HCT116 (cell line): ENCODE measurements around the gene MSI2. TPM values are rescaled to one million over a fixed set of nuclear protein-coding genes. Genes with fewer than 3 reads are reported as not detected.

Source experiments
- ATAC-seq: fragments of 200-7000 bp; cut with Tn5 transposase; 2 replicates; pipeline ENCODE4 v1.9.1; 2020; ENCODE audit warnings: mild to moderate bottlenecking, moderate library complexity
- BruUV-seq: library from RNA; stranded (reverse); fragments of 400-500 nt; replicated peaks from 2 replicates; lab custom pipeline; 2021; lab: Mats Ljungman, UMichigan
- CTCF ChIA-PET: fragments of 300-600 bp; sonication (Branson Sonifier 250); formaldehyde crosslinking; loops from one replicate; lab custom pipeline; 2021; ENCODE audit warnings: antibody characterized with exemption; lab: Charles Lee
- POLR2A ChIA-PET: fragments of 300-600, 350-600 bp; sonication (Branson Sonifier 250); formaldehyde crosslinking; loops from one replicate; lab custom pipeline; 2021; ENCODE audit warnings: antibody characterized with exemption; lab: Charles Lee
- RAD21 ChIA-PET, 2 experiments: fragments of 300-600 bp; sonication (Branson Sonifier 250); formaldehyde crosslinking; loops; one replicate each; lab custom pipeline; 2023; ENCODE audit warnings: low total read pairs in 2 of 2; ENCODE audit not compliant: uncharacterized antibody in 2 of 2, unreplicated experiment in 2 of 2, low non-redundant PET in 1 of 2; lab: Charles Lee
- DNase-seq: peaks from one replicate; pipeline ENCODE4 v3.0.0-alpha.2; 2010; ENCODE audit warnings: low read depth, low spot score
- H2AFZ ChIP-seq: fragments of 200-600 bp; shearing (Covaris generic), sonication (generic); 2 replicates; pipeline ENCODE4 v1.6.1; 2017; ENCODE audit warnings: low read depth, mixed run types, mixed read lengths, antibody characterized with exemption, low read length; ENCODE audit not compliant: poor library complexity, severe bottlenecking
- H3K27ac ChIP-seq: 2 replicates; pipeline ENCODE4 v1.5.1; 2012; ENCODE audit warnings: low read depth, low read length
- H3K27me3 ChIP-seq: fragments of 200-600 bp; sonication (generic); 2 replicates; pipeline ENCODE4 v1.6.1; 2016; ENCODE audit warnings: mixed run types, low read length, mixed read lengths; ENCODE audit not compliant: insufficient read depth
- H3K36me3 ChIP-seq, 2 experiments: fragments of 200-500 bp in 1 of 2; fragments of 200-600 bp in 1 of 2; sonication (Bioruptor generic) in 1 of 2; sonication (generic) in 1 of 2; 2 replicates each; pipeline versions ENCODE4 v1.5.1 to v1.6.1; 2014 to 2016; ENCODE audit warnings: low read length in 2 of 2, inconsistent platforms in 1 of 2, mixed read lengths in 1 of 2, mixed run types in 1 of 2; ENCODE audit not compliant: insufficient read depth in 2 of 2, control insufficient read depth in 1 of 2
- H3K4me1 ChIP-seq, 2 experiments: fragments of 200-600 bp in 1 of 2; sonication (generic) in 1 of 2; 2 replicates each; pipeline versions ENCODE4 v1.5.1 to v1.6.1; 2012 to 2017; ENCODE audit warnings: low read length in 2 of 2, inconsistent platforms in 1 of 2, mild to moderate bottlenecking in 1 of 2, mixed read lengths in 1 of 2, mixed run types in 1 of 2, moderate library complexity in 1 of 2; ENCODE audit not compliant: insufficient read depth in 2 of 2, control insufficient read depth in 1 of 2
- H3K4me2 ChIP-seq: fragments of 200-600 bp; sonication (generic); 2 replicates; pipeline ENCODE4 v1.6.1; 2017; ENCODE audit warnings: mixed run types, low read length, mixed read lengths
- H3K4me3 ChIP-seq, 2 experiments: fragments of 200-600 bp in 1 of 2; sonication (generic) in 1 of 2; replicated peaks in 1 of 2; 2 replicates each; pipeline ENCODE4 v1.5.1; 2011 to 2016; ENCODE audit warnings: low read length in 2 of 2, control low read depth in 1 of 2, low read depth in 1 of 2, mild to moderate bottlenecking in 1 of 2, mixed read lengths in 1 of 2, mixed run types in 1 of 2
- H3K79me2 ChIP-seq: fragments of 200-600 bp; sonication (generic); 2 replicates; pipeline ENCODE4 v1.6.1; 2017; ENCODE audit warnings: mild to moderate bottlenecking, mixed run types, low read length, moderate library complexity, mixed read lengths; ENCODE audit not compliant: insufficient read depth
- H3K9ac ChIP-seq: fragments of 200-600 bp; sonication (generic); 2 replicates; pipeline ENCODE4 v1.6.1; 2016; ENCODE audit warnings: low read length, mixed read lengths
- H3K9me2 ChIP-seq: fragments of 200-600 bp; sonication (generic), shearing (Covaris generic); 2 replicates; pipeline ENCODE4 v1.6.1; 2017; ENCODE audit warnings: mixed run types, mild to moderate bottlenecking, moderate library complexity; ENCODE audit not compliant: insufficient read depth
- H3K9me3 ChIP-seq, 2 experiments: fragments of 200-500 bp in 1 of 2; fragments of 200-600 bp in 1 of 2; sonication (Bioruptor generic) in 1 of 2; sonication (generic) in 1 of 2; 2 replicates each; pipeline ENCODE4 v1.6.1; 2014 to 2017; ENCODE audit warnings: low read length in 2 of 2, mixed read lengths in 2 of 2, inconsistent platforms in 1 of 2, low read depth in 1 of 2, mild to moderate bottlenecking in 1 of 2, mixed run types in 1 of 2, moderate library complexity in 1 of 2; ENCODE audit not compliant: control insufficient read depth in 1 of 2, insufficient read depth in 1 of 2
- H4K20me1 ChIP-seq: fragments of 200-600 bp; sonication (generic), shearing (Covaris generic); 2 replicates; pipeline ENCODE4 v1.6.1; 2017; ENCODE audit warnings: mixed run types, mild to moderate bottlenecking, moderate library complexity; ENCODE audit not compliant: insufficient read depth
- CBX3 ChIP-seq: IDR thresholded peaks from 2 replicates; pipeline ENCODE4 v1.6.1; 2012; ENCODE audit warnings: low read depth
- CEBPB ChIP-seq: IDR thresholded peaks from 2 replicates; pipeline ENCODE4 v1.6.1; 2012; ENCODE audit warnings: low read depth
- EGR1 ChIP-seq: IDR thresholded peaks from 2 replicates; pipeline ENCODE4 v1.6.1; 2012; ENCODE audit warnings: low read depth
- EZH2phosphoT487 ChIP-seq: fragments of 200-600 bp; IDR thresholded peaks from 2 replicates; pipeline ENCODE4 v1.6.1; 2018; ENCODE audit warnings: antibody characterized with exemption, borderline replicate concordance
- FOSL1 ChIP-seq: IDR thresholded peaks from 2 replicates; pipeline ENCODE4 v1.6.1; 2012; ENCODE audit warnings: low read depth
- MAX ChIP-seq: IDR thresholded peaks from 2 replicates; pipeline ENCODE4 v1.6.1; 2012
- POLR2A ChIP-seq: IDR thresholded peaks from 2 replicates; pipeline ENCODE4 v1.7.0; 2011; ENCODE audit warnings: borderline replicate concordance; ENCODE audit not compliant: insufficient read depth, insufficient read length; ENCODE audit errors: extremely low read depth
- SRF ChIP-seq: IDR thresholded peaks from 2 replicates; pipeline ENCODE4 v1.6.1; 2012; ENCODE audit warnings: low read depth
- YY1 ChIP-seq: IDR thresholded peaks from 2 replicates; pipeline ENCODE4 v1.6.1; 2011; ENCODE audit warnings: low read length, low read depth, moderate library complexity, mild to moderate bottlenecking; ENCODE audit not compliant: insufficient replicate concordance; ENCODE audit errors: extremely low read depth
- ZFX ChIP-seq: fragments of 450-650 bp; IDR thresholded peaks from 2 replicates; pipeline ENCODE4 v1.6.1; 2017
- ZNF274 ChIP-seq: fragments of 200-500 bp; sonication (Bioruptor generic); IDR thresholded peaks from 2 replicates; pipeline ENCODE4 v1.6.1; 2014; ENCODE audit warnings: mild to moderate bottlenecking, low read depth, low read length, inconsistent platforms
- intact Hi-C: fragments of 100-400 bp; cut with micrococcal nuclease; formaldehyde crosslinking; loops from 2 replicates; pipeline ENCODE4 v1.10.0; 2022
- total RNA-seq: library from RNA; stranded (reverse); gene quantifications from one replicate; pipeline ENCODE4 v1.2.1, GENCODE V29; 2021; ENCODE audit not compliant: unreplicated experiment
- TF ChIP-seq, protein P1 (sequence below): IDR thresholded peaks from 2 replicates; pipeline ENCODE4 v1.6.1; 2012
- TF ChIP-seq, protein P2 (sequence below), 3 experiments: fragments of 200-600 bp in 1 of 3; sonication (generic) in 1 of 3; IDR thresholded peaks in 2 of 3; conservative IDR thresholded peaks in 1 of 3; 2 replicates each; pipeline ENCODE4 v1.5.1; 2012 to 2017; ENCODE audit warnings: low read depth in 2 of 3, low read length in 2 of 3, antibody characterized with exemption in 1 of 3, borderline replicate concordance in 1 of 3, control low read depth in 1 of 3, mild to moderate bottlenecking in 1 of 3, mixed read lengths in 1 of 3, mixed run types in 1 of 3, moderate library complexity in 1 of 3; ENCODE audit not compliant: insufficient read depth in 1 of 3

MSI2 gene
- total RNA-seq, 1 experiment from 2014 or later, result 137 TPM

DNA sequence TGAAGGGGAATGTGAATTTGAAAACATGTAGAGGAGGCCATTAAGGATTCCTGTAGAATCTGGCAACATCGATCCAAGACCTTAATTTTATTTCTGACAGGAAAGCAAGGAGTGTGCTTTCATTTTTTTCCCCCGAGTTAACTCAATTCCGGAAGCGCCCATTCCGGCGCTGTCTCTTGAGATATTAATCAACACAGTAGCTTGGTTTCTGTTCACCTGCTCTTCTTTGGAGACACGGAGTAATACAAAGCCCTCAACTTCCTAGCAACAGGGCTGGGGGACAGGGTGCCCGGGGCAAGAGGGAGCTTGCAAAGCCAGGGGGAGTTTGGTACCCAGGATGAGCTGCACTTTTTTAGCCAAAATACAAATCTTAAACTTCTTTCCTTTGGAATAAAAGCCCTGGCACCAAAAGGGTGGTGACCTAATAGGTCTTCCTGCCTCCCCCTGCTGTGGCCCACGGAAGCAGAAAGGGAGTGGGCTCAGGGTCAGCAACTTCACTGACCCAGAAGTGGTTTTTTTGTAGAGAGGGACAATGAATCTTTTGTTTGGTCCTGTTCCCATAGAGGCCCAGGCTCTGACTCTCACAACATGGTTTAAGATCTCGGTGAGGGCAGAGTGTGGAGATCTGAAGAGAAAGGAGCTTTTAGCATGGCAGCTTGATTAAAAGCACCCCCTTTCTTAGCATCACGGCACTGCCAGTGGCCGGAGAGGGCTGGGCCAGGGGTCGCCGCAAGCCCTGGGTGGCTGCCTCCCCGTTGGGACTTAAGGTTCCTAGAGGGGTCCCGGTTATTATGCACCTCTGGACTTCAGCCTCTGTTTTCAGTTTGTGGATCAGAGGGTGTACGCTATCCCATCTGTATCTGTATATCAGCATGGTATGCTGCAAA is 281.4 kb downstream of the MSI2 start:
- H3K79me2 ChIP-seq, result no peaks in the 10 kb centered on the region
- no peak overlapping the region for H3K27ac ChIP-seq
- peaks cover 13 to 22% of the 10 kb centered on the region in 2 experiments for H3K4me1 ChIP-seq
- intact Hi-C loops, result no loop called here
- no peak for DNase-seq
- H3K9me2 ChIP-seq, result no peaks in the 10 kb centered on the region
- no peak overlapping the region for H3K9ac ChIP-seq
- H3K4me2 ChIP-seq, result no peak overlapping the region
- ChIA-PET CTCF (interaction anchor here (0.6 kb wide), 1 partner anchor 23 kb away, joined by 3 read pairs; no protein-coding TSS in a partner anchor), RAD21 (no interaction called here), POLR2A (no interaction called here)
- no peak overlapping the region for H3K4me3 ChIP-seq
- TF ChIP-seq EZH2phosphoT487 (no peak), ZNF274 (no peak), EGR1 (no peak), SRF (no peak), YY1 (no peak), POLR2A (no peak), ZFX (no peak), FOSL1 (no peak), MAX (no peak), CEBPB (no peak), CBX3 (no peak)
- TF ChIP-seq, protein P1, sequence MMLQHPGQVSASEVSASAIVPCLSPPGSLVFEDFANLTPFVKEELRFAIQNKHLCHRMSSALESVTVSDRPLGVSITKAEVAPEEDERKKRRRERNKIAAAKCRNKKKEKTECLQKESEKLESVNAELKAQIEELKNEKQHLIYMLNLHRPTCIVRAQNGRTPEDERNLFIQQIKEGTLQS, result no peak
- TF ChIP-seq, protein P2, sequence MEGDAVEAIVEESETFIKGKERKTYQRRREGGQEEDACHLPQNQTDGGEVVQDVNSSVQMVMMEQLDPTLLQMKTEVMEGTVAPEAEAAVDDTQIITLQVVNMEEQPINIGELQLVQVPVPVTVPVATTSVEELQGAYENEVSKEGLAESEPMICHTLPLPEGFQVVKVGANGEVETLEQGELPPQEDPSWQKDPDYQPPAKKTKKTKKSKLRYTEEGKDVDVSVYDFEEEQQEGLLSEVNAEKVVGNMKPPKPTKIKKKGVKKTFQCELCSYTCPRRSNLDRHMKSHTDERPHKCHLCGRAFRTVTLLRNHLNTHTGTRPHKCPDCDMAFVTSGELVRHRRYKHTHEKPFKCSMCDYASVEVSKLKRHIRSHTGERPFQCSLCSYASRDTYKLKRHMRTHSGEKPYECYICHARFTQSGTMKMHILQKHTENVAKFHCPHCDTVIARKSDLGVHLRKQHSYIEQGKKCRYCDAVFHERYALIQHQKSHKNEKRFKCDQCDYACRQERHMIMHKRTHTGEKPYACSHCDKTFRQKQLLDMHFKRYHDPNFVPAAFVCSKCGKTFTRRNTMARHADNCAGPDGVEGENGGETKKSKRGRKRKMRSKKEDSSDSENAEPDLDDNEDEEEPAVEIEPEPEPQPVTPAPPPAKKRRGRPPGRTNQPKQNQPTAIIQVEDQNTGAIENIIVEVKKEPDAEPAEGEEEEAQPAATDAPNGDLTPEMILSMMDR (IDR thresholded peaks at IDR 0.05 in 2 of 3, conservative IDR thresholded peaks at IDR 0.05 in 1 of 3; ENCODE audit: borderline replicate concordance in 1 of 3, insufficient read depth in 1 of 3, low read depth in 2 of 3, low read length in 2 of 3), result no peak
- no peak for ATAC-seq
- no peaks in the 10 kb centered on the region for H4K20me1 ChIP-seq
- no peaks in the 10 kb centered on the region for H3K27me3 ChIP-seq
- no peak overlapping the region for H2AFZ ChIP-seq
- H3K36me3 ChIP-seq, result no peaks in the 10 kb centered on the region
- no TSS peak for BruUV-seq
- no peaks in the 10 kb centered on the region for H3K9me3 ChIP-seq
